GM21576 (cell line): Measurements from ENCODE around the gene MRGPRD.

Experiments
- ATAC-seq: cut with Tn5 transposase; IDR thresholded peaks from one replicate; pipeline ENCODE4 v1.9.1; 2021; ENCODE audit warnings: mild to moderate bottlenecking, moderate library complexity; ENCODE audit not compliant: unreplicated experiment

The MRGPRD gene

DNA sequence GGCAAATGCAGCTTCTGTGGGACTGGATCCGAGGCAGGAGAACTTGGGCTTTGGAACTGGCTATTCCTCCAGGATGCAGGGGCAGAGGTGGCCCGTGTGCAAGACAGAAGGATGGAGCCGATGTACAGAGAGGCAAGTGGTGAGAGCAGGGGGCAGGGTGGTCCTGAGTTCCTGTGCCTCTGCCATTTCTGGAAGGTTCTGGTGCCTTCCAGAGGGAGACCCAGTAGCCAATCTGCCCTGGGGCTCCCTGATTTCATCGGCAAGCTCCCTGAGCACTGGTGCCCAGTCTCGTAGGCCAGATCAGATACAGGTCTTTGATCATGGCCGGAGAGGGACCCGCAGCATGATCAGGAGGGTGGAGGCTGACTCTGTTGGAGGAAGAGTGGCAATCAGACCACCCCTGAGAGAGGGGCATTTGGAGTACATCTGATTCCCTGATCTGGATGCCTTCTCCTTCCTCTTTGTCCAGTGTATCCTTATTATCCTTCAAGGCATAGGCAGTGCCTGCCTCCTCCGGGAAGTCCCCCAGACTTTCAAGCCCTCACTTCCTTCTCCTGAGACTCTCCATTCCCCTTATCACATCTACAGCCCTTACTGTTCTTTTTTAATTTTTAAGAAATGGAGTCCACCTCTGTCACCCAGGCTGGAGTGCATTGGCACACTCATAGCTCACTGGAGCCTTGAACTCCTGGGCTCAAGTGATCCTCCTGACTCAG is 9.7 kb downstream of the MRGPRD start:
- ATAC-seq = no peak

- ATAC-seq = no peak
Measured at GRCh38 chr11:68969386-68969785, 11.4 kb downstream of the MRGPRD start.

DNA sequence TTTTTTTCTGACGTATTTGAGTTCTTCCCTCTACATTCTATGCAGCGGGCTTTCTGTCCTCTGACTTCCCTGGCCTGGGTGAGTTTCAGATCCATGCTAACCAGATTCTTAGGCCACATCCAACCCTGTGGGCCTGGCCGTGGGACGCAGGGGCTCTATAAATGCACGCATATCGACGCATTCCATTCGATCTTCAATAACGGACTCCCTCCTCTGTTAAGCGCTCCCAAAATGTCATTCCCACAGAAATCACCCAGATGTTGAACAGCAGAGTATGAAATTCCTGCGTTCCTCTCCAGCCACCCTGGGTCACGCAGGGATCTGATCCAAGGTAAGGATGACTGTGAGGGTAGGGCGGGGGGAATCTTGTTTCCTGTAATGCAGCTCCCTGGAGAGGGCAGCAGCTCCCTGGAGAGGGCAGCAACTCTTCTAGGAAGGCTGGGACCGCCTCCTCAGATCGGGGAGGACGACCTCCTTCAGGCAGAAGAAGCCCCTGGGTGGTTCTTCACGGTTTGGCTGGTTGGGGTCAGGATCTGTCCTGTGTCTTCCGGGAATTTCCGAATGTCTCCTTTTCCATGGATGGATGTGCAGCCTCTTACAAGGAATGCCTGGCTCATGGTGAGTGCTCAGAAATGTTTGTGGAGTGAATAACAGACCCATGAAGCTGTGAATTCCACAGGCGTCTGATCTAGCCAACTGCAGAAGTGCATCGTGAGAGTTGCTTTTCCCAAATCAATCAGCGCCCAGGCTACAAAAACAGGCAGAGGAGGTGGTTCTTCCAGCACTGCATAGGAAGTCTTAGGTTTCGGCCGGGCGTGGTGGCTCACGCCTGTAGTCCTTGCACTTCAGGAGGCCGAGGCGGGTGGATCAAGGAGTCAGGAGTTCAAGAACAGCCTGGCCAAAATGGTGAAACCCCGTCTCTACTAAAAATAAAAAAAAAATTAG is 12.2 kb downstream of the MRGPRD start:
- ATAC-seq = no peak

GRCh38 chr11:68966894-68967780 is 13.6 kb downstream of the MRGPRD start:
- no peak for ATAC-seq

- no peak for ATAC-seq
Measured at GRCh38 chr11:68965901-68966853, 14.6 kb downstream of the MRGPRD start.

GRCh38 chr11:68963779-68964178 is 17.0 kb downstream of the MRGPRD start:
- ATAC-seq = no peak

DNA sequence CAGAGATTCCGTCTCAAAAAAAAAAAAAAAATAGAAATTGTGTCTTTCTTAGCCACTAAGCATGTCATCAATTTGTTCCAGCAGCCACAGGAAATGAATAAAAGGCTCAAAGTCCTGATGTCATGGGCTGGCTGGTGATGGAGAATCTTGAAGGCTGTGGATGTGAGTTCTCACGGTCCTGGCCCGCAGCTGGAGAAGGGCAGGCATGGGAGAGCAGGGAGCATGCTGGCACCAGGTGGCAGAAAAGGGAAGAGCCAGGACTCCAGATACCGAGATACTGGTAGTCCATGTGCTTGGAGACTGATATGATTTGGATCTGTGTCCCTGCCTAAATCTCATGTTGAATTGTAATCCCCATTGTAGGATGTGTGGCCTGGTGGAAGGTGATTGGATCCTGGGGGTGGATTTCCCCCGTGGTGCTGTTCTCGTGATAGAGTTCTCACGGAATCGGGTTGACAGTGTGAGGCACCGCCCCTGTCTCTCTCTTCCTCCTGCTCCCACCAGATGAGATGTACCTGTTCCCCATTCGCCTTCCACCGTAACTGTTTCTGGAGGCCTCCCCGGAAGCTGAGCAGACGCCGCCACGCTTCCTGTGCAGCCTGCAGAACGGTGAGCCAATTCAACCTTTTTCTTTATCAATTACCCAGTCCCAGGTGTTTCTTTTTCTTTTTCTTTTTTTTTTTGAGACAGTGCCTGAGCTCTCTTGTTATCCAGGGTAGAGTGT is 18.1 kb downstream of the MRGPRD start:
- no peak for ATAC-seq

- ATAC-seq = no peak
Measured at GRCh38 chr11:68961245-68961644, 19.5 kb downstream of the MRGPRD start.

DNA sequence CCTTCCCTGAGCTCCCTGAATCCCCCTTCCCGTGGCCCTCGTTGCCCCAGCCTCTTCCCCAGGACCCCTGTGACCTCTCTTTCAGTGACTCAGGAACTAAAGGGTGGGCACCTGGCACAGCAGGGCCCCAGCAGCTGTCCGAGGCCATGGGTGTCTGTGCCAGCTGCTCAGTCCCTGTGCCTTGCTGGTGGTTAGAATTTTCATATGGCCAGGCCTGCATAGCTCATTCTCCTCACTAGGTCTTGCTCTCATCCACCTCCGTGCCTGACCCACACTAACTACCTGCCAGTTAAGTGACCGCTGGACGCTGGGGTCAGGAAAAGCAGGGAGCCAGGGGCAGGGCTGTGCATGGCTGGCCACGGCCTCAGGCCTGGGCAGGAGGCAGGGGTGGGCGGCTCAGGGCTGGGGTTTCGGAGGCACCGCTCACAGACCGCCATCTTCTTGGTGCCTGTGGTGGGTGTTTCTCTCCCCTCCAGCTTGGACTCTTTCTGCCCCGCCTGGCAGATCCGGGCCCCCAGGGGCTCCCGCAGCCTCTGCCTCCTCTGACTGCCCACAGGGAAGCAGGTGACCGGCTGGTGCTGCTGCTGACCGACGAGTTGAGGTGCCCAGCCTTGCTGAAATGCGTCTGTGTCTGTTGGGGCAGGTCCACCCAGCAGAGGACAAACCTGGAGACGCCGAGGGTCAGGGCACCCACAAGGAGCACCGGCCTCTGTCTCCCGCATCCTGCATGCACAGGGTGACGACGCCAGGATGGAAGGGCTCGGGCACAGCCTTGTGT is 20.3 kb downstream of the MRGPRD start:
- ATAC-seq = no peak

DNA sequence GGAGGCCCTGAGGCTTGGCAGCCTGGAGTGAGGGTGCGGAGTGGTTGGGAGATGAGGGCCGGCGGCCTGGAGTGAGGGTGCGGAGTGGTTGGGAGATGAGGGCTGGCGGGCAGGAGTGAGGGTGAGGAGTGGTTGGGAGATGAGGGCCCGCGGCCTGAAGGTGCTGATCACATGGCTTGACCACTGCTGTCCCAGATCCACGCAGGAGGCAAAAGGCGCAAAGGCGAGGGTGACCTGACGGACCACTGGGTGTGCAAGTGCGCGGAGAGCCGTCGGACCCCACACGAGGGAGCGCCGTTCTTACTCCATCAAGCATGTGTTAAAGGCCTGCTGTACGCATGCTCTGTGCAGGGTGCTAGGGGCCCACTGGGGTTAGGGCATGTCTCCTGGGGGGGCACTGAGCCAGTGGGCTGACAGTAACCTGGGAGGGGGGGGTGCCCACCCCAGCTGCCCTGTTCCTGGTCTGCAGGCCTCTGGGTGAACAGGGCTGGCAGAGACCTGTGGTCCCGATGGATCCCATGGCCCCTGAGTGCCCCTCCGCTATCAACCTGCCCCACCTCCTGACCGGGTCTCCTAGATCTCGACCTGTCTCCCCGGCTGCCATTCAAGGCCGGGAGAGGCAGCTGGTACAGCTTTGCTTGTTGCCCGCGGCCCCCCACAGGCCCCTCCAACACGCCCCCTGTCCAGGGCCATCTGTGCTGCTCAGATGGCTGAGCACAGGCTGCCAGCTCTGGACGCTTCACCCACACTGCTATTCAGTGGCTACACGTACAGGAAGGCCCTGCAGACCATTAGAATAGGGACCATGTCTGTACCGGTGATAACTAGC is 21.1 kb downstream of the MRGPRD start:
- no peak for ATAC-seq

DNA sequence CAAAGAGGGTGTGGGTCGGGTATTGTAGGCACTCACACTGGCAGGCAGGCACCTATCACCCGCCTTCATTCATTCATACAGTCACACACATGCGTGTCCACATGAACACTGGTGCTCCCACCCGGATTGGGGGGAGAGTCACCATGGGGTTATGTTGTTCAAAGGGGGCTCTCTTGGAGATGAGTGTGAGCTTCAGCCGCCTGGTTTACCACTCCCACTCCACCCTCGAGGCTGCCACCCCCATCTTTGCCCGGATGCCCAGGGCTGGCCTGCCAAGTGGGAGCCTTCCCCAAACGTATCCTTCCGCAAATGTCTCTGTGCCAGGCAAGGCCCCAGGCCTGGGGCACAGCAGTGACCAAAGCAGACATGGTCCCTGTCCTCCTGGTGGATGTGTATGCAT is 22.6 kb downstream of the MRGPRD start:
- ATAC-seq = no peak

DNA sequence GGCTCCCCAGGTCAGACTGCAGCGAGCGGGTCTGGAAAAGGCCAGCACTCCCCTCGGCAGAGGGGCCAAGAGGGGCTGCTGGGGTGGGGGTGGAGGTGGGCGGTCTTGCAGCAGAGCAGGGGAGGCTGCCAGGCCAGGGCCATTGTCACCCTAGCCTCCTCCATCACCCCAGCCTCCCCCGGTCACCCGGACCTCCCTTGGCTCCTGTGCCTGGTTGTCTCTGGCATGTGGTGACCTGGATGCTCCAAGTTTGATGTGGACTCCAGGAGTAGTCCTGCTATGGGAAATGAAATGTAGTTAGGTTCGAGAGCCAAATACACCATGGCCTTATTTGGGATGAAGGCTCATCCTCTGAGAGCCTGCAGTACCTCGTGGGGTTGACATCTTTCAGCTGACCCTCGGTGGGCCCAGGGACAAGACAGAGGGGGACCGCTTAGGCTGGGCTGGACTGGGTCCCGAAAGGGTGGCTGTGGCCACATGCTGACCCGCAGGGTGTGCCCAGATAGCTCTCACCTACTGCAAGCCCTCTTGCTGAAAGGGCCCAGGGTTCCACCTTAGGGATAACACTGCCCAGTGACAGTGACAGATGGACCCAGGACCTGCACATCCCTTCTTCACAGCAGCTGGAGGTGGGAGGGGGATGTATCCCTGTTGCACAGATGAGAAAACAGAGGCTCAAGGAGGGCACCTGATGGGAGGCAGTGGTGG is 24.1 kb downstream of the MRGPRD start:
- ATAC-seq = no peak

DNA sequence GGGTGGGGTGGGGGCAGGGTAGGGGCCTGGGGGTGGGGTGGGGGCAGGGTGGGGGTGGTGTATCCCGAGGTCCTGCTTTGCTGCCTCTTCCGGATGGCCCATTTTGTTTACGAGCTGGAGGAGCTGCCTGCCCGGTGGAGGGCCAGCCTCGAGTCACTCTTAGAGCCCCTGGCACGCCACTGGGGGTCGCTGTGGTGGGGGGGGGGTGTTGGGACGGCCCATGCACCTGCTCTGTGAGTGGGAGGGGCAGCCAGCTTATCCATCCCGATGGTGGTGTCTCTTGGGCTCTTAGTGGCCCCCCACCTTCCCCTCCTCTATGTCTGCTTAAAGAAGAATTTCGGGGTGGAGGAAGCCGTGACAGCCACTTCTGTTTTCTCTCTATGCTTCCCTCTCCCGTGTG is 24.6 kb downstream of the MRGPRD start:
- no peak for ATAC-seq

- ATAC-seq = no peak
Measured at GRCh38 chr11:68955607-68955958, 25.2 kb downstream of the MRGPRD start.

GRCh38 chr11:68954836-68955606 is 25.8 kb downstream of the MRGPRD start:
- no peak for ATAC-seq

GRCh38 chr11:68950762-68951161 is 30.0 kb downstream of the MRGPRD start:
- no peak for ATAC-seq
